Activated B cell treated with CpG ODN at 0.5 μM for 24 hours (primary cell): ENCODE measurements around the gene SPAG4. TPM values are rescaled to one million over a fixed set of nuclear protein-coding genes. Genes with fewer than 3 reads are reported as not detected.

Experiments used
- ATAC-seq: fragments of 200-7000 bp; cut with Tn5 transposase; one replicate; pipeline ENCODE4 v1.10.0; 2021; ENCODE audit warnings: low read depth, mild to moderate bottlenecking, moderate library complexity
- CTCF ChIA-PET: fragments of 350-600 bp; sonication (Branson Sonifier 250); formaldehyde crosslinking; loops from one replicate; lab custom pipeline; 2021; ENCODE audit warnings: antibody characterized with exemption; lab: Charles Lee
- POLR2A ChIA-PET: fragments of 350-600 bp; sonication (Branson Sonifier 250); formaldehyde crosslinking; loops from one replicate; lab custom pipeline; 2021; ENCODE audit warnings: antibody characterized with exemption; lab: Charles Lee
- DNase-seq: peaks from one replicate; pipeline ENCODE4 v3.0.0; 2022
- H3K27ac Mint-ChIP-seq: one replicate; pipeline ENCODE4 v1.8.0; 2020; ENCODE audit warnings: mixed read lengths
- H3K27me3 Mint-ChIP-seq: one replicate; pipeline ENCODE4 v1.8.0; 2021; ENCODE audit warnings: mixed read lengths
- H3K36me3 Mint-ChIP-seq: one replicate; pipeline ENCODE4 v1.8.0; 2021; ENCODE audit warnings: low read depth, mixed read lengths
- H3K4me1 Mint-ChIP-seq: one replicate; pipeline ENCODE4 v1.8.0; 2021; ENCODE audit warnings: mixed read lengths
- H3K4me3 Mint-ChIP-seq: one replicate; pipeline ENCODE4 v1.8.0; 2020; ENCODE audit warnings: mild to moderate bottlenecking, mixed read lengths
- H3K9me3 Mint-ChIP-seq: one replicate; pipeline ENCODE4 v1.8.0; 2020; ENCODE audit warnings: mixed read lengths
- CTCF ChIP-seq: fragments of 200-600 bp; IDR thresholded peaks from one replicate; pipeline ENCODE4 v1.8.0; 2022; ENCODE audit warnings: antibody characterized with exemption, mild to moderate bottlenecking
- intact Hi-C: fragments of 100-400 bp; cut with micrococcal nuclease; formaldehyde crosslinking; loops from one replicate; pipeline ENCODE4 v1.15.1; 2024
- total RNA-seq: library from RNA; stranded (reverse); gene quantifications from 2 replicates; pipeline ENCODE4 v1.2.3, GENCODE V29; 2022

SPAG4 gene
- total RNA-seq, 1 donor from 2014 or later, result 2.2 TPM

DNA sequence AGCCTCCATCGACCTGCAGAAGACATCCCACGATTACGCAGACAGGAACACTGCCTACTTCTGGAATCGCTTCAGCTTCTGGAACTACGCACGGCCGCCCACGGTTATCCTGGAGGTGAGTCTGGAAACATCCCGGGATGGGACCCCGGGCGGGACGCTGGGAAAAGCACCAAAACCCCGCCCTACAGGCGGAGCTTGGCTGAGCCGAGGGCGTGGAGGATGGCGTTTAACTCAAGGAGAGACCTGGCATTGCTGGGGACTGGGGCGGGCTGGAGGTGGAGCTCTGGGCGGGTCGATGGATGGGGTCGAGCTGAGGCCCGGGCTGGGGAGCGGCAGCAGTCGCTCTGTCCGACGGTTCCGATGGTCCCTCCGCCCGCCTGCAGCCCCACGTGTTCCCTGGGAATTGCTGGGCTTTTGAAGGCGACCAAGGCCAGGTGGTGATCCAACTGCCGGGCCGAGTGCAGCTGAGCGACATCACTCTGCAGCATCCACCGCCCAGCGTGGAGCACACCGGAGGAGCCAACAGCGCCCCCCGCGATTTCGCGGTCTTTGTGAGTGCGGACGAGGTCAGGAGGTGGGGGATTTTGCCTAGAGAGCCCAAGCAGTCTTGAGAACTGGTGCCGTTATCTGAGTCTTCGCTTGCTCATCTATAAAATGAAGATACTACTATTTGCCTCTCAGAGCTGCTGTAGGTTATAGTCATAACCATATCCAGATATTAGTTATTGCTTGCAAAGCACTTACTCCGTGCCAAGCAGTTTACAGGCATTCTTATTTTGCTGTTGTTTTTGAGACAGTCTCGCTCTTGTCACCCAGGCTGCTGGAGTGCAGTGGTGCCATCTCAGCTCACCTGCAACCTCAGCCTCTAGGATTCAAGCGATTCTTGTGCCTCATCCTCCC, 3.8 kb downstream of the SPAG4 start:
- no peaks in the 10 kb centered on the region for H3K9me3 Mint-ChIP-seq
- peak overlapping the region; percentile 87 for H3K4me3 Mint-ChIP-seq
- H3K27ac Mint-ChIP-seq, result peak overlapping the region; percentile 66
- no peak for TF ChIP-seq CTCF
- ChIA-PET POLR2A (interaction anchor here (0.5 to 6.0 kb wide), 12 partner anchors 11 to 335 kb away, joined by 3 to 67 read pairs (median 4); partner anchors contain the start of genes CPNE1, NFS1, RBM12 and RBM39), CTCF (interaction anchor here (0.8 to 2.3 kb wide), 14 partner anchors 10 to 265 kb away, joined by 3 to 11 read pairs (median 4); partner anchors contain the start of genes CPNE1, ERGIC3 and RBM12)
- H3K27me3 Mint-ChIP-seq, result peaks cover 2% of the 10 kb centered on the region
- DNase-seq, result peak; percentile 74
- ATAC-seq, result peak; percentile 23
- intact Hi-C loops, result loop anchor here (1.0 to 5.0 kb wide), 7 partner anchors 19 to 527 kb away; partner anchors contain the start of genes CPNE1, PHF20, RBM12 and SCAND1
- peaks cover 40% of the 10 kb centered on the region for H3K4me1 Mint-ChIP-seq
- H3K36me3 Mint-ChIP-seq, result peaks cover 7% of the 10 kb centered on the region

GRCh38 chr20:35620818-35621559, 5.4 kb downstream of the SPAG4 start:
- H3K27ac Mint-ChIP-seq, result peak overlapping the region; percentile 7
- CTCF ChIA-PET, result interaction anchor here (1.2 to 2.1 kb wide), 2 partner anchors 20 to 157 kb away, joined by 3 to 5 read pairs; no protein-coding TSS in a partner anchor

GRCh38 chr20:35621560-35621946, 5.9 kb downstream of the SPAG4 start:
- no peak overlapping the region for H3K4me3 Mint-ChIP-seq
- no peak for TF ChIP-seq CTCF
- POLR2A ChIA-PET, result no interaction called here
- peaks cover 29% of the 10 kb centered on the region for H3K4me1 Mint-ChIP-seq
- peaks cover 24% of the 10 kb centered on the region for H3K36me3 Mint-ChIP-seq
- DNase-seq (no peak), ATAC-seq (no peak)
- peaks cover 2% of the 10 kb centered on the region for H3K27me3 Mint-ChIP-seq
- intact Hi-C loops, result no loop called here
- no peaks in the 10 kb centered on the region for H3K9me3 Mint-ChIP-seq
- CTCF ChIA-PET, result interaction anchor here (1.2 to 2.1 kb wide), 2 partner anchors 20 to 158 kb away, joined by 3 to 5 read pairs; no protein-coding TSS in a partner anchor
- no peak overlapping the region for H3K27ac Mint-ChIP-seq

More at GRCh38 chr20:35620818-35621559, 5.4 kb downstream of the SPAG4 start:
- peaks cover 2% of the 10 kb centered on the region for H3K27me3 Mint-ChIP-seq
- no peak for DNase-seq
- ATAC-seq, result no peak
- intact Hi-C loops, result no loop called here
- H3K9me3 Mint-ChIP-seq, result no peaks in the 10 kb centered on the region
- no peak overlapping the region for H3K4me3 Mint-ChIP-seq
- peaks cover 33% of the 10 kb centered on the region for H3K4me1 Mint-ChIP-seq
- no peak for TF ChIP-seq CTCF
- POLR2A ChIA-PET, result interaction anchor here (0.6 to 6.0 kb wide), 3 partner anchors 43 to 138 kb away, joined by 3 to 67 read pairs (median 44); partner anchors contain the start of genes CPNE1, RBM12 and RBM39
- peaks cover 18% of the 10 kb centered on the region for H3K36me3 Mint-ChIP-seq

- H3K4me3 Mint-ChIP-seq, result no peak overlapping the region
- H3K36me3 Mint-ChIP-seq, result peaks cover 55% of the 10 kb centered on the region
- TF ChIP-seq CTCF, result no peak
- H3K9me3 Mint-ChIP-seq, result no peaks in the 10 kb centered on the region
- DNase-seq (no peak), ATAC-seq (no peak)
- no peak overlapping the region for H3K27ac Mint-ChIP-seq
- intact Hi-C loops, result no loop called here
- ChIA-PET POLR2A (interaction anchor here (0.5 to 1.2 kb wide), 2 partner anchors 10 to 167 kb away, joined by 3 to 9 read pairs; partner anchors contain the start of gene SPAG4), CTCF (no interaction called here)
- H3K27me3 Mint-ChIP-seq, result no peaks in the 10 kb centered on the region
- H3K4me1 Mint-ChIP-seq, result no peaks in the 10 kb centered on the region
Observed at GRCh38 chr20:35625584-35626385, 10.2 kb downstream of the SPAG4 start.
